ENCODE data around the gene DCLK2.

GRCh38 chr4:150252306-150252705 is 174.1 kb downstream of the DCLK2 start:
- no peak for TF ChIP-seq EP300 (IDR thresholded peaks at IDR 0.05; ENCODE audit: borderline replicate concordance)
- TF ChIP-seq, protein P1, sequence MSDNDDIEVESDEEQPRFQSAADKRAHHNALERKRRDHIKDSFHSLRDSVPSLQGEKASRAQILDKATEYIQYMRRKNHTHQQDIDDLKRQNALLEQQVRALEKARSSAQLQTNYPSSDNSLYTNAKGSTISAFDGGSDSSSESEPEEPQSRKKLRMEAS (IDR thresholded peaks at IDR 0.05), result no peak
- TF ChIP-seq YY1 (IDR thresholded peaks at IDR 0.05; ENCODE audit: low read depth), result no peak
- no peak for TF ChIP-seq NFIC (IDR thresholded peaks at IDR 0.05)
- no peak for TF ChIP-seq TAF1 (IDR thresholded peaks at IDR 0.05; ENCODE audit: low read depth)
- TF ChIP-seq CEBPB (IDR thresholded peaks at IDR 0.05), result no peak
- TF ChIP-seq USF1 (IDR thresholded peaks at IDR 0.05), result no peak
- no peak for TF ChIP-seq TEAD4 (IDR thresholded peaks at IDR 0.05)
- TF ChIP-seq RAD21 (IDR thresholded peaks at IDR 0.05; ENCODE audit: low read depth), result no peak
- no peak for TF ChIP-seq ZBTB7A (IDR thresholded peaks at IDR 0.05; ENCODE audit: low read depth)
- TF ChIP-seq CREB1 (IDR thresholded peaks at IDR 0.05; ENCODE audit: low read depth), result no peak
- TF ChIP-seq FOXM1 (IDR thresholded peaks at IDR 0.05; ENCODE audit: borderline replicate concordance, low read depth), result no peak
- TF ChIP-seq, protein P2, sequence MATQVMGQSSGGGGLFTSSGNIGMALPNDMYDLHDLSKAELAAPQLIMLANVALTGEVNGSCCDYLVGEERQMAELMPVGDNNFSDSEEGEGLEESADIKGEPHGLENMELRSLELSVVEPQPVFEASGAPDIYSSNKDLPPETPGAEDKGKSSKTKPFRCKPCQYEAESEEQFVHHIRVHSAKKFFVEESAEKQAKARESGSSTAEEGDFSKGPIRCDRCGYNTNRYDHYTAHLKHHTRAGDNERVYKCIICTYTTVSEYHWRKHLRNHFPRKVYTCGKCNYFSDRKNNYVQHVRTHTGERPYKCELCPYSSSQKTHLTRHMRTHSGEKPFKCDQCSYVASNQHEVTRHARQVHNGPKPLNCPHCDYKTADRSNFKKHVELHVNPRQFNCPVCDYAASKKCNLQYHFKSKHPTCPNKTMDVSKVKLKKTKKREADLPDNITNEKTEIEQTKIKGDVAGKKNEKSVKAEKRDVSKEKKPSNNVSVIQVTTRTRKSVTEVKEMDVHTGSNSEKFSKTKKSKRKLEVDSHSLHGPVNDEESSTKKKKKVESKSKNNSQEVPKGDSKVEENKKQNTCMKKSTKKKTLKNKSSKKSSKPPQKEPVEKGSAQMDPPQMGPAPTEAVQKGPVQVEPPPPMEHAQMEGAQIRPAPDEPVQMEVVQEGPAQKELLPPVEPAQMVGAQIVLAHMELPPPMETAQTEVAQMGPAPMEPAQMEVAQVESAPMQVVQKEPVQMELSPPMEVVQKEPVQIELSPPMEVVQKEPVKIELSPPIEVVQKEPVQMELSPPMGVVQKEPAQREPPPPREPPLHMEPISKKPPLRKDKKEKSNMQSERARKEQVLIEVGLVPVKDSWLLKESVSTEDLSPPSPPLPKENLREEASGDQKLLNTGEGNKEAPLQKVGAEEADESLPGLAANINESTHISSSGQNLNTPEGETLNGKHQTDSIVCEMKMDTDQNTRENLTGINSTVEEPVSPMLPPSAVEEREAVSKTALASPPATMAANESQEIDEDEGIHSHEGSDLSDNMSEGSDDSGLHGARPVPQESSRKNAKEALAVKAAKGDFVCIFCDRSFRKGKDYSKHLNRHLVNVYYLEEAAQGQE (IDR thresholded peaks at IDR 0.05; ENCODE audit: low read depth), result no peak
